Gastroesophageal sphincter (tissue), 3 donors: Measurements from ENCODE around the gene MACF1.

ENCODE experiments used
- POLR2A ChIP-seq, 2 donors: fragments of 450-650 bp; IDR thresholded peaks; one replicate each; pipeline ENCODE4 v1.6.1; 2017; ENCODE audit warnings: antibody characterized with exemption in 2 of 2, mild to moderate bottlenecking in 2 of 2, moderate library complexity in 1 of 2
- TF ChIP-seq, protein P1 (sequence below), 4 experiments: fragments of 200-600 bp in 2 of 4; fragments of 450-650 bp in 2 of 4; sonication (generic) in 1 of 4; IDR thresholded peaks; one replicate each; pipeline ENCODE4 v1.5.1; 2017 to 2019; ENCODE audit warnings: antibody characterized with exemption in 4 of 4, mild to moderate bottlenecking in 2 of 4, moderate library complexity in 2 of 4

DNA sequence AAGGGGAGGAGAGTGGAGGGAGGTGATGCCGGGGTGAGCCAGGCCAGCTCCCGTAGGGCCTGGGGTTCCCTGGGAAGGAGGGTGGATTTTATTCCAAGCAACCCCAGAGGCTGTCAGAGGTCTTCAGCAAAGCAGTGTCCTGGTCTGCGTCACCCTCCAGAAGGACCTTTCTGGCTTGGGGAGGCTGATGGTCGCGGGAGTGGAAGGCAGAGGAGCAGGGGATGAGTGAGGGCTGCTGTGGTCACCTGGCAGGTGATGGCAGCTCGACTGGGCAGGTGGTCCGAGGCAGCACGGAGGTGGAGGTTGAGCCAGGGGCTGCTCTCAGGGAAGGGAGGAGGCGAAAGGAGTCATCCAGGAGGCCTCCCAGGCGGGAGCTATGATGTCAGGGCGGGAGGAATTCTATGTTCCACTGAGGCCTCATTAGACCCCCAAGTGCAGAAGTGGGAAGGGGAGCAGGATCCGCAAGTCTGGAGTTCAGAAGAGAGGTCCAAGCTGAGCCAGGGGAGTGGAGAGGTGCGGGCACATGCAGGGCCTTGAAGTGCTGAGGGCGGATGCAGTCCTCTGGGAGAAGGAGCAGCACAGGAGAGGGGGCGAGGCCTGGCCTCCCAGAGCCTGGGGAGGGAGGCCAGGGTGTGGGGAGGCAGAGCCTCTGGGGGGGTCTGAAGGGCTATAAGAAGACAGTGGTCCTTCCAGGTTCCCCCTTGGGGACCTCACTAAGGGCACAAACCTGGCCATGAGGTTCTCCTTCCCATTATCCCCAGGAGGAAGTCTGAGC, 320.3 kb downstream of the MACF1 start:
- TF ChIP-seq POLR2A (IDR thresholded peaks at IDR 0.05) = no peak
- TF ChIP-seq, protein P1, sequence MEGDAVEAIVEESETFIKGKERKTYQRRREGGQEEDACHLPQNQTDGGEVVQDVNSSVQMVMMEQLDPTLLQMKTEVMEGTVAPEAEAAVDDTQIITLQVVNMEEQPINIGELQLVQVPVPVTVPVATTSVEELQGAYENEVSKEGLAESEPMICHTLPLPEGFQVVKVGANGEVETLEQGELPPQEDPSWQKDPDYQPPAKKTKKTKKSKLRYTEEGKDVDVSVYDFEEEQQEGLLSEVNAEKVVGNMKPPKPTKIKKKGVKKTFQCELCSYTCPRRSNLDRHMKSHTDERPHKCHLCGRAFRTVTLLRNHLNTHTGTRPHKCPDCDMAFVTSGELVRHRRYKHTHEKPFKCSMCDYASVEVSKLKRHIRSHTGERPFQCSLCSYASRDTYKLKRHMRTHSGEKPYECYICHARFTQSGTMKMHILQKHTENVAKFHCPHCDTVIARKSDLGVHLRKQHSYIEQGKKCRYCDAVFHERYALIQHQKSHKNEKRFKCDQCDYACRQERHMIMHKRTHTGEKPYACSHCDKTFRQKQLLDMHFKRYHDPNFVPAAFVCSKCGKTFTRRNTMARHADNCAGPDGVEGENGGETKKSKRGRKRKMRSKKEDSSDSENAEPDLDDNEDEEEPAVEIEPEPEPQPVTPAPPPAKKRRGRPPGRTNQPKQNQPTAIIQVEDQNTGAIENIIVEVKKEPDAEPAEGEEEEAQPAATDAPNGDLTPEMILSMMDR (IDR thresholded peaks at IDR 0.05) = no peak
